Right atrium auricular region (tissue), 2 donors: ENCODE data around the gene CRAMP1. TPM values are rescaled to one million over a fixed set of nuclear protein-coding genes. Genes with fewer than 3 reads are reported as not detected.

ENCODE experiments used
- DNase-seq: peaks from one replicate; pipeline ENCODE4 v3.0.0-alpha.2; 2019; ENCODE audit warnings: low spot score
- H3K27ac ChIP-seq, 2 donors: fragments of 200-600 bp; sonication (generic); 1 replicate in 1 of 2; 2 replicates in 1 of 2; pipeline ENCODE4 v1.5.1; 2016 to 2019
- H3K27me3 ChIP-seq, 2 donors: fragments of 200-600 bp; sonication (generic); one replicate each; pipeline versions ENCODE4 v1.5.1 to v1.6.0; 2017 to 2019
- H3K36me3 ChIP-seq: fragments of 200-600 bp; sonication (generic); one replicate; pipeline ENCODE4 v1.5.1; 2016
- H3K4me1 ChIP-seq, 2 donors: fragments of 200-600 bp; sonication (generic); one replicate each; pipeline versions ENCODE4 v1.5.1 to v1.6.0; 2017 to 2019
- H3K4me3 ChIP-seq, 2 donors: fragments of 200-600 bp; sonication (generic); 1 replicate in 1 of 2; 2 replicates in 1 of 2; pipeline ENCODE4 v1.5.1; 2017 to 2019; ENCODE audit warnings: mild to moderate bottlenecking in 1 of 2, moderate library complexity in 1 of 2
- H3K9me3 ChIP-seq, 2 donors: fragments of 200-600 bp; sonication (generic); one replicate each; pipeline ENCODE4 v1.5.1; 2019
- CTCF ChIP-seq, 2 donors: fragments of 200-600 bp; sonication (generic); IDR thresholded peaks; one replicate each; pipeline ENCODE4 v1.5.1; 2019; ENCODE audit warnings: antibody characterized with exemption in 2 of 2
- total RNA-seq, 2 donors: library from RNA; depleted of rRNA; stranded (reverse); fragments of >200 nt; gene quantifications; one replicate each; pipeline ENCODE4 v1.1.0, GENCODE V29; 2016

Gene CRAMP1
- total RNA-seq, 2 donors from 2014 or later, result 7.7 to 9.7 TPM

GRCh38 chr16:1642148-1642547, 30.0 kb downstream of the CRAMP1 start:
- H3K36me3 ChIP-seq, result peaks cover 81% of the 10 kb centered on the region
- no peak for TF ChIP-seq CTCF (IDR thresholded peaks at IDR 0.05)
- H3K4me1 ChIP-seq, result peaks cover 0 to 4% of the 10 kb centered on the region in 2 donors
- H3K27me3 ChIP-seq, result no peaks in the 10 kb centered on the region
- no peaks in the 10 kb centered on the region for H3K9me3 ChIP-seq
- no peak overlapping the region for H3K4me3 ChIP-seq
- no peak overlapping the region for H3K27ac ChIP-seq
- no peak for DNase-seq

- no peak for TF ChIP-seq CTCF (IDR thresholded peaks at IDR 0.05)
- peaks cover 0 to 4% of the 10 kb centered on the region in 2 donors for H3K4me1 ChIP-seq
- H3K27me3 ChIP-seq, result no peaks in the 10 kb centered on the region
- H3K27ac ChIP-seq, result no peak overlapping the region
- no peak for DNase-seq
- no peak overlapping the region for H3K4me3 ChIP-seq
- H3K36me3 ChIP-seq, result peaks cover 81% of the 10 kb centered on the region
- no peaks in the 10 kb centered on the region for H3K9me3 ChIP-seq
These were observed 30.6 kb downstream of the CRAMP1 start for GRCh38 chr16:1642753-1643152.

GRCh38 chr16:1643521-1643920, 31.4 kb downstream of the CRAMP1 start:
- Histone ChIP-seq H3K27ac (no peak overlapping the region), H3K4me3 (no peak overlapping the region), H3K27me3 (no peaks in the 10 kb centered on the region), H3K36me3 (peaks cover 74% of the 10 kb centered on the region), H3K9me3 (no peaks in the 10 kb centered on the region), H3K4me1 (peaks cover 0 to 4% of the 10 kb centered on the region in 2 donors)
- TF ChIP-seq CTCF (IDR thresholded peaks at IDR 0.05), result no peak
- DNase-seq, result no peak

- H3K36me3 ChIP-seq, result peaks cover 56% of the 10 kb centered on the region
- no peaks in the 10 kb centered on the region for H3K9me3 ChIP-seq
- no peaks in the 10 kb centered on the region for H3K27me3 ChIP-seq
- no peak for TF ChIP-seq CTCF (IDR thresholded peaks at IDR 0.05)
- H3K4me1 ChIP-seq, result no peaks in the 10 kb centered on the region
- H3K27ac ChIP-seq, result no peak overlapping the region
- no peak for DNase-seq
- no peak overlapping the region for H3K4me3 ChIP-seq
These were observed 33.9 kb downstream of the CRAMP1 start for GRCh38 chr16:1645914-1646525.

DNA sequence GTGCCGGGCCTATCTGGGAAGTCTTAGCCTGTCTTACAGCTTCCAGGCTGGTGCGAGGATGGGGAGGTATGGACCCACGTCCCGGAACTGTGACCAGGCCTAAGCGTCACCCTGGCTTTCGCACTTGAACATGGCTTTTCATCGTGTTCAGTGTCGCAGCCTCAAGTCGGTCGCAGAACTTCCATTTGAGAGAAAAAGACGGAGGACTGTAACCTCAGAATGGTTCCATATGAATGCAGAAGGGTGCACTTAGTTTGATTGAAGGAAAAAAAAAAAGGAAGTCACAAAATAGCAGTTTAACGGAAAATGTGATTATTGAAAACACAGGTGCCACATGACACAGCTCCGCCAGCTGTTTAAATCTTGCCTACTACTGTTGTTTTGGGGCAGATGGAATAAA, 35.7 kb downstream of the CRAMP1 start:
- no peak for TF ChIP-seq CTCF (IDR thresholded peaks at IDR 0.05)
- H3K4me1 ChIP-seq, result no peaks in the 10 kb centered on the region
- no peak for DNase-seq
- H3K27me3 ChIP-seq, result no peaks in the 10 kb centered on the region
- peaks cover 45% of the 10 kb centered on the region for H3K36me3 ChIP-seq
- no peak overlapping the region for H3K27ac ChIP-seq
- no peaks in the 10 kb centered on the region for H3K9me3 ChIP-seq
- H3K4me3 ChIP-seq, result no peak overlapping the region

GRCh38 chr16:1650131-1650530, 38.0 kb downstream of the CRAMP1 start:
- no peak for TF ChIP-seq CTCF (IDR thresholded peaks at IDR 0.05)
- Histone ChIP-seq H3K27ac (no peak overlapping the region), H3K4me1 (no peaks in the 10 kb centered on the region), H3K9me3 (no peaks in the 10 kb centered on the region), H3K27me3 (no peaks in the 10 kb centered on the region), H3K36me3 (peaks cover 52% of the 10 kb centered on the region), H3K4me3 (no peak overlapping the region)
- DNase-seq, result no peak
